Keratinocyte (primary cell): ENCODE results near the gene ADAMTS2. TPM values are rescaled to one million over a fixed set of nuclear protein-coding genes. Genes with fewer than 3 reads are reported as not detected.

Source experiments
- DNase-seq: peaks from one replicate; pipeline ENCODE4 v3.0.0-alpha.2; 2011; ENCODE audit warnings: low read depth, missing footprints, low spot score
- FAIRE-seq: peaks from 2 replicates; lab custom pipeline; 2011; peaks lifted over from hg19 to GRCh38; lab: Jason Lieb, UNC
- H2AFZ ChIP-seq: 2 replicates; pipeline ENCODE4 v1.6.0; 2012; ENCODE audit warnings: low read length, control low read depth, inconsistent platforms; ENCODE audit not compliant: control insufficient read depth
- H3K27ac ChIP-seq: 2 replicates; pipeline ENCODE4 v1.5.1; 2011; ENCODE audit warnings: low read length; ENCODE audit not compliant: control insufficient read depth, insufficient read depth
- H3K27me3 ChIP-seq: 3 replicates; pipeline ENCODE4 v1.6.0; 2011; ENCODE audit warnings: low read length; ENCODE audit not compliant: control insufficient read depth, insufficient read depth; ENCODE audit errors: extremely low read depth
- H3K36me3 ChIP-seq, 2 experiments: 2 replicates in 1 of 2; 3 replicates in 1 of 2; pipeline ENCODE4 v1.5.1; 2011; ENCODE audit warnings: low read length in 2 of 2, mild to moderate bottlenecking in 1 of 2; ENCODE audit not compliant: control insufficient read depth in 2 of 2, insufficient read depth in 2 of 2; ENCODE audit errors: extremely low read depth in 1 of 2
- H3K4me1 ChIP-seq: 3 replicates; pipeline ENCODE4 v1.5.1; 2011; ENCODE audit warnings: low read length; ENCODE audit not compliant: control insufficient read depth, insufficient read depth; ENCODE audit errors: extremely low read depth
- H3K4me2 ChIP-seq: 3 replicates; pipeline ENCODE4 v1.6.0; 2011; ENCODE audit warnings: low read depth, low read length; ENCODE audit not compliant: control insufficient read depth, insufficient read depth; ENCODE audit errors: extremely low read depth
- H3K4me3 ChIP-seq, 3 experiments: fragments of 200-600 bp in 1 of 3; sonication (generic) in 1 of 3; 2 replicates in 2 of 3; 3 replicates in 1 of 3; pipeline ENCODE4 v1.5.1; 2011 to 2016; ENCODE audit warnings: low read length in 3 of 3, mild to moderate bottlenecking in 3 of 3, control low read depth in 2 of 3, inconsistent platforms in 1 of 3, low read depth in 1 of 3, mixed read lengths in 1 of 3, mixed run types in 1 of 3, moderate library complexity in 1 of 3; ENCODE audit not compliant: control insufficient read depth in 2 of 3, insufficient read depth in 2 of 3; ENCODE audit errors: extremely low read depth in 1 of 3
- H3K79me2 ChIP-seq: 2 replicates; pipeline ENCODE4 v1.6.0; 2012; ENCODE audit warnings: low read length; ENCODE audit not compliant: control insufficient read depth, insufficient read depth
- H3K9ac ChIP-seq: 3 replicates; pipeline ENCODE4 v1.6.0; 2011; ENCODE audit warnings: low read length; ENCODE audit not compliant: control insufficient read depth, insufficient read depth; ENCODE audit errors: extremely low read depth
- H3K9me1 ChIP-seq: 3 replicates; pipeline ENCODE4 v1.6.0; 2011; ENCODE audit warnings: low read length; ENCODE audit not compliant: control insufficient read depth, insufficient read depth; ENCODE audit errors: extremely low read depth
- H3K9me3 ChIP-seq: 2 replicates; pipeline ENCODE4 v1.5.1; 2012; ENCODE audit warnings: low read depth, low read length; ENCODE audit not compliant: control insufficient read depth
- H4K20me1 ChIP-seq: 3 replicates; pipeline ENCODE4 v1.6.0; 2011; ENCODE audit warnings: low read length; ENCODE audit not compliant: control insufficient read depth, insufficient read depth; ENCODE audit errors: extremely low read depth
- CTCF ChIP-seq, 3 experiments: IDR thresholded peaks in 1 of 3; conservative IDR thresholded peaks in 1 of 3; optimal IDR thresholded peaks in 1 of 3; 2 replicates in 2 of 3; 3 replicates in 1 of 3; pipeline versions ENCODE3 to v1.5.1; 2011; ENCODE audit warnings: low read length in 3 of 3, mild to moderate bottlenecking in 3 of 3, moderate library complexity in 2 of 3, control low read depth in 1 of 3, inconsistent platforms in 1 of 3; ENCODE audit not compliant: insufficient read depth in 2 of 3; ENCODE audit errors: extremely low read depth in 1 of 3
- EZH2 ChIP-seq: IDR thresholded peaks from one replicate; pipeline ENCODE4 v1.6.1; 2012; ENCODE audit warnings: inconsistent platforms, mild to moderate bottlenecking, low read length, moderate library complexity
- dilution Hi-C: fragments of 300-500 bp; cut with MboI; formaldehyde crosslinking; loops from one replicate; pipeline ENCODE4 v1.7.0; 2020; ENCODE audit warnings: low sequenced_read_pairs; ENCODE audit not compliant: extremely low pct_ligation_motif_present
- polyA plus RNA-seq, 5 experiments: library from polyadenylated mRNA; depleted of rRNA in 3 of 5; stranded (reverse) in 3 of 5; stranded (forward) in 1 of 5; unstranded in 1 of 5; fragments of >200 nt; gene quantifications; 1 replicate in 1 of 5; 2 replicates in 3 of 5; 3 replicates in 1 of 5; pipeline versions ENCODE4 v1.2.1 to v1.2.3, GENCODE V29; 2011 to 2012; ENCODE audit warnings: missing spikeins in 2 of 5, low read depth in 1 of 5, low replicate concordance in 1 of 5

ADAMTS2 gene
- polyA plus RNA-seq, 1 donor (not counting 4 experiments of a cell fraction or from before 2014, with no cell fraction given), result not detected

- FAIRE-seq (no peak), DNase-seq (no peak)
- dilution Hi-C loops, result no loop called here
- Histone ChIP-seq H3K36me3 (no peaks in the 10 kb centered on the region), H3K27me3 (no peaks in the 10 kb centered on the region), H3K9me1 (no peaks in the 10 kb centered on the region), H3K79me2 (no peaks in the 10 kb centered on the region), H2AFZ (no peak overlapping the region), H3K27ac (no peak overlapping the region), H3K4me1 (no peaks in the 10 kb centered on the region), H4K20me1 (no peaks in the 10 kb centered on the region), H3K9me3 (peaks cover 16% of the 10 kb centered on the region), H3K4me2 (no peak overlapping the region), H3K4me3 (no peak overlapping the region), H3K9ac (no peak overlapping the region)
- no peak for TF ChIP-seq EZH2
- no peak for TF ChIP-seq CTCF (optimal IDR thresholded peaks at IDR 0.05 in 1 of 3, IDR thresholded peaks at IDR 0.05 in 1 of 3, conservative IDR thresholded peaks at IDR 0.05 in 1 of 3; ENCODE audit: extremely low read depth in 1 of 3, insufficient read depth in 2 of 3, low read length in 3 of 3)
These were observed 25.9 kb upstream of the ADAMTS2 start for GRCh38 chr5:179371121-179371510.

- H3K9ac ChIP-seq, result no peak overlapping the region
- no peaks in the 10 kb centered on the region for H3K36me3 ChIP-seq
- no peaks in the 10 kb centered on the region for H3K79me2 ChIP-seq
- peaks cover 16% of the 10 kb centered on the region for H3K9me3 ChIP-seq
- FAIRE-seq (no peak), DNase-seq (no peak)
- H3K27me3 ChIP-seq, result no peaks in the 10 kb centered on the region
- no peak overlapping the region for H3K4me3 ChIP-seq
- TF ChIP-seq EZH2, result no peak
- no peak for TF ChIP-seq CTCF (optimal IDR thresholded peaks at IDR 0.05 in 1 of 3, IDR thresholded peaks at IDR 0.05 in 1 of 3, conservative IDR thresholded peaks at IDR 0.05 in 1 of 3; ENCODE audit: extremely low read depth in 1 of 3, insufficient read depth in 2 of 3, low read length in 3 of 3)
- dilution Hi-C loops, result no loop called here
- H4K20me1 ChIP-seq, result no peaks in the 10 kb centered on the region
- no peaks in the 10 kb centered on the region for H3K9me1 ChIP-seq
- H2AFZ ChIP-seq, result no peak overlapping the region
- no peak overlapping the region for H3K4me2 ChIP-seq
- H3K4me1 ChIP-seq, result no peaks in the 10 kb centered on the region
- no peak overlapping the region for H3K27ac ChIP-seq
These were observed 25.3 kb upstream of the ADAMTS2 start for GRCh38 chr5:179370490-179371120.
